HepG2 (cell line): ENCODE results near the gene FAM170B. TPM values are rescaled to one million over a fixed set of nuclear protein-coding genes. Genes with fewer than 3 reads are reported as not detected.

Source experiments
- CBX2 ChIP-seq, 2 experiments: fragments of 200-600 bp in 1 of 2; sonication (generic); formaldehyde crosslinking in 1 of 2; IDR thresholded peaks; 2 replicates each; pipeline versions ENCODE4 v1.7.0 to v1.8.1; 2018 to 2022; ENCODE audit warnings: low read depth in 2 of 2, low read length in 1 of 2, mild to moderate bottlenecking in 1 of 2, missing genetic modification reagents in 1 of 2
- CENPX ChIP-seq: sonication (generic); formaldehyde crosslinking; IDR thresholded peaks from 2 replicates; pipeline ENCODE4 v1.9.0; 2021; ENCODE audit warnings: mild to moderate bottlenecking, missing genetic modification reagents, moderate library complexity
- FOXO1 ChIP-seq: sonication (generic); formaldehyde crosslinking; IDR thresholded peaks from 2 replicates; pipeline ENCODE4 v1.4.0; 2020; ENCODE audit warnings: missing genetic modification reagents
- KLF15 ChIP-seq: sonication (generic); formaldehyde crosslinking; IDR thresholded peaks from 2 replicates; pipeline ENCODE4 v1.8.1; 2023; ENCODE audit warnings: borderline replicate concordance, mild to moderate bottlenecking, inconsistent platforms, missing genetic modification reagents, mixed read lengths
- ZNF326 ChIP-seq: sonication (generic); formaldehyde crosslinking; IDR thresholded peaks from 2 replicates; pipeline ENCODE4 v1.4.0; 2020; ENCODE audit warnings: missing genetic modification reagents, borderline replicate concordance
- ZNF7 ChIP-seq: IDR thresholded peaks from 2 replicates; pipeline ENCODE4 v1.6.1; 2016; ENCODE audit warnings: missing biosample characterization, missing genetic modification reagents
- polyA plus RNA-seq, 8 experiments: library from polyadenylated mRNA; depleted of rRNA in 3 of 8; stranded (reverse) in 7 of 8; unstranded in 1 of 8; fragments of >200 nt; fragmentation: Illumina TruSeq in 4 of 8; extraction: Trizol in 4 of 8; gene quantifications; 2 replicates each; pipeline versions ENCODE4 v1.2.1 to v1.2.3, GENCODE V29; 2011 to 2016; ENCODE audit warnings: low read depth in 4 of 8, missing spikeins in 1 of 8, mixed read lengths in 1 of 8; ENCODE audit not compliant: insufficient read depth in 1 of 8
- total RNA-seq, 5 experiments: library from RNA; depleted of rRNA; stranded (reverse); fragments of >200 nt; fragmentation: Illumina TruSeq; extraction: Trizol; gene quantifications; 2 replicates each; pipeline ENCODE4 v1.2.3, GENCODE V29; 2016; ENCODE audit warnings: low read depth in 1 of 5
- TF ChIP-seq, protein P1 (sequence below), 2 experiments: IDR thresholded peaks; 2 replicates each; pipeline ENCODE4 v1.6.1; 2011 to 2012; ENCODE audit warnings: low read length in 2 of 2, borderline replicate concordance in 1 of 2, low read depth in 1 of 2, mild to moderate bottlenecking in 1 of 2, moderate library complexity in 1 of 2
- TF ChIP-seq, protein P2 (sequence below): IDR thresholded peaks from 2 replicates; pipeline ENCODE4 v1.6.1; 2016; ENCODE audit warnings: mild to moderate bottlenecking
- TF ChIP-seq, protein P3 (sequence below): sonication (generic); formaldehyde crosslinking; IDR thresholded peaks from 2 replicates; pipeline ENCODE4 v1.4.0; 2020; ENCODE audit warnings: mild to moderate bottlenecking, missing genetic modification reagents

Gene FAM170B
- total and polyA plus RNA-seq, 2 of the 13 experiments (the other 11 are each of a cell fraction or from before 2014, with no cell fraction given) = not detected

DNA sequence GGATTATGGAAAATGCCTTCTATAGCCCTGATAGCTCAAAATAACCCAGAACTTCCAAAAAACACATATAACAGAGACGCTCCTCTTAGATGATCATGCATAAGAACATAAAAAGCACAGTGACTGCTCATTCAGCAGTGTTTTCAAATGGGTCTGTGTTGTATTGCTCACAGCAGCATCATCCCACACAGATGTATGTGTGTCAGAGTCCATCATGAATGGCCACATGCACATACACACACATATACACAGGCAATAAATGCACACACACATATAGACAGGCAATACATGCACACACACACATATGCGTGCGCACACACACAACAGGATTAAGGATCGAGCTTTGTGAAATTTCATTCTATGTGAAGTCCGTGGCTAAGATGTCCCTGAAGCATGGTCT, 28.2 kb upstream of the FAM170B start (continued):
- TF ChIP-seq, protein P1, sequence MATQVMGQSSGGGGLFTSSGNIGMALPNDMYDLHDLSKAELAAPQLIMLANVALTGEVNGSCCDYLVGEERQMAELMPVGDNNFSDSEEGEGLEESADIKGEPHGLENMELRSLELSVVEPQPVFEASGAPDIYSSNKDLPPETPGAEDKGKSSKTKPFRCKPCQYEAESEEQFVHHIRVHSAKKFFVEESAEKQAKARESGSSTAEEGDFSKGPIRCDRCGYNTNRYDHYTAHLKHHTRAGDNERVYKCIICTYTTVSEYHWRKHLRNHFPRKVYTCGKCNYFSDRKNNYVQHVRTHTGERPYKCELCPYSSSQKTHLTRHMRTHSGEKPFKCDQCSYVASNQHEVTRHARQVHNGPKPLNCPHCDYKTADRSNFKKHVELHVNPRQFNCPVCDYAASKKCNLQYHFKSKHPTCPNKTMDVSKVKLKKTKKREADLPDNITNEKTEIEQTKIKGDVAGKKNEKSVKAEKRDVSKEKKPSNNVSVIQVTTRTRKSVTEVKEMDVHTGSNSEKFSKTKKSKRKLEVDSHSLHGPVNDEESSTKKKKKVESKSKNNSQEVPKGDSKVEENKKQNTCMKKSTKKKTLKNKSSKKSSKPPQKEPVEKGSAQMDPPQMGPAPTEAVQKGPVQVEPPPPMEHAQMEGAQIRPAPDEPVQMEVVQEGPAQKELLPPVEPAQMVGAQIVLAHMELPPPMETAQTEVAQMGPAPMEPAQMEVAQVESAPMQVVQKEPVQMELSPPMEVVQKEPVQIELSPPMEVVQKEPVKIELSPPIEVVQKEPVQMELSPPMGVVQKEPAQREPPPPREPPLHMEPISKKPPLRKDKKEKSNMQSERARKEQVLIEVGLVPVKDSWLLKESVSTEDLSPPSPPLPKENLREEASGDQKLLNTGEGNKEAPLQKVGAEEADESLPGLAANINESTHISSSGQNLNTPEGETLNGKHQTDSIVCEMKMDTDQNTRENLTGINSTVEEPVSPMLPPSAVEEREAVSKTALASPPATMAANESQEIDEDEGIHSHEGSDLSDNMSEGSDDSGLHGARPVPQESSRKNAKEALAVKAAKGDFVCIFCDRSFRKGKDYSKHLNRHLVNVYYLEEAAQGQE (IDR thresholded peaks at IDR 0.05; ENCODE audit: borderline replicate concordance in 1 of 2, low read depth in 1 of 2, low read length in 2 of 2) = no peak
- TF ChIP-seq CBX2 (IDR thresholded peaks at IDR 0.05; ENCODE audit: low read depth, low read length) = no peak
- TF ChIP-seq CBX2 (CRISPR knock-in tag; IDR thresholded peaks at IDR 0.05; ENCODE audit: low read depth) = no peak
- no peak for TF ChIP-seq CENPX
- no peak for TF ChIP-seq ZNF326 (CRISPR knock-in tag)
- no peak for TF ChIP-seq FOXO1 (CRISPR knock-in tag)
- TF ChIP-seq ZNF7 (CRISPR knock-in tag) = no peak
- TF ChIP-seq, protein P2, sequence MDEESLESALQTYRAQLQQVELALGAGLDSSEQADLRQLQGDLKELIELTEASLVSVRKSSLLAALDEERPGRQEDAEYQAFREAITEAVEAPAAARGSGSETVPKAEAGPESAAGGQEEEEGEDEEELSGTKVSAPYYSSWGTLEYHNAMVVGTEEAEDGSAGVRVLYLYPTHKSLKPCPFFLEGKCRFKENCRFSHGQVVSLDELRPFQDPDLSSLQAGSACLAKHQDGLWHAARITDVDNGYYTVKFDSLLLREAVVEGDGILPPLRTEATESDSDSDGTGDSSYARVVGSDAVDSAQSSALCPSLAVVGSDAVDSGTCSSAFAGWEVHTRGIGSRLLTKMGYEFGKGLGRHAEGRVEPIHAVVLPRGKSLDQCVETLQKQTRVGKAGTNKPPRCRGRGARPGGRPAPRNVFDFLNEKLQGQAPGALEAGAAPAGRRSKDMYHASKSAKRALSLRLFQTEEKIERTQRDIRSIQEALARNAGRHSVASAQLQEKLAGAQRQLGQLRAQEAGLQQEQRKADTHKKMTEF (CRISPR knock-in tag) = no peak
- no peak for TF ChIP-seq KLF15 (CRISPR knock-in tag)
- TF ChIP-seq, protein P3, sequence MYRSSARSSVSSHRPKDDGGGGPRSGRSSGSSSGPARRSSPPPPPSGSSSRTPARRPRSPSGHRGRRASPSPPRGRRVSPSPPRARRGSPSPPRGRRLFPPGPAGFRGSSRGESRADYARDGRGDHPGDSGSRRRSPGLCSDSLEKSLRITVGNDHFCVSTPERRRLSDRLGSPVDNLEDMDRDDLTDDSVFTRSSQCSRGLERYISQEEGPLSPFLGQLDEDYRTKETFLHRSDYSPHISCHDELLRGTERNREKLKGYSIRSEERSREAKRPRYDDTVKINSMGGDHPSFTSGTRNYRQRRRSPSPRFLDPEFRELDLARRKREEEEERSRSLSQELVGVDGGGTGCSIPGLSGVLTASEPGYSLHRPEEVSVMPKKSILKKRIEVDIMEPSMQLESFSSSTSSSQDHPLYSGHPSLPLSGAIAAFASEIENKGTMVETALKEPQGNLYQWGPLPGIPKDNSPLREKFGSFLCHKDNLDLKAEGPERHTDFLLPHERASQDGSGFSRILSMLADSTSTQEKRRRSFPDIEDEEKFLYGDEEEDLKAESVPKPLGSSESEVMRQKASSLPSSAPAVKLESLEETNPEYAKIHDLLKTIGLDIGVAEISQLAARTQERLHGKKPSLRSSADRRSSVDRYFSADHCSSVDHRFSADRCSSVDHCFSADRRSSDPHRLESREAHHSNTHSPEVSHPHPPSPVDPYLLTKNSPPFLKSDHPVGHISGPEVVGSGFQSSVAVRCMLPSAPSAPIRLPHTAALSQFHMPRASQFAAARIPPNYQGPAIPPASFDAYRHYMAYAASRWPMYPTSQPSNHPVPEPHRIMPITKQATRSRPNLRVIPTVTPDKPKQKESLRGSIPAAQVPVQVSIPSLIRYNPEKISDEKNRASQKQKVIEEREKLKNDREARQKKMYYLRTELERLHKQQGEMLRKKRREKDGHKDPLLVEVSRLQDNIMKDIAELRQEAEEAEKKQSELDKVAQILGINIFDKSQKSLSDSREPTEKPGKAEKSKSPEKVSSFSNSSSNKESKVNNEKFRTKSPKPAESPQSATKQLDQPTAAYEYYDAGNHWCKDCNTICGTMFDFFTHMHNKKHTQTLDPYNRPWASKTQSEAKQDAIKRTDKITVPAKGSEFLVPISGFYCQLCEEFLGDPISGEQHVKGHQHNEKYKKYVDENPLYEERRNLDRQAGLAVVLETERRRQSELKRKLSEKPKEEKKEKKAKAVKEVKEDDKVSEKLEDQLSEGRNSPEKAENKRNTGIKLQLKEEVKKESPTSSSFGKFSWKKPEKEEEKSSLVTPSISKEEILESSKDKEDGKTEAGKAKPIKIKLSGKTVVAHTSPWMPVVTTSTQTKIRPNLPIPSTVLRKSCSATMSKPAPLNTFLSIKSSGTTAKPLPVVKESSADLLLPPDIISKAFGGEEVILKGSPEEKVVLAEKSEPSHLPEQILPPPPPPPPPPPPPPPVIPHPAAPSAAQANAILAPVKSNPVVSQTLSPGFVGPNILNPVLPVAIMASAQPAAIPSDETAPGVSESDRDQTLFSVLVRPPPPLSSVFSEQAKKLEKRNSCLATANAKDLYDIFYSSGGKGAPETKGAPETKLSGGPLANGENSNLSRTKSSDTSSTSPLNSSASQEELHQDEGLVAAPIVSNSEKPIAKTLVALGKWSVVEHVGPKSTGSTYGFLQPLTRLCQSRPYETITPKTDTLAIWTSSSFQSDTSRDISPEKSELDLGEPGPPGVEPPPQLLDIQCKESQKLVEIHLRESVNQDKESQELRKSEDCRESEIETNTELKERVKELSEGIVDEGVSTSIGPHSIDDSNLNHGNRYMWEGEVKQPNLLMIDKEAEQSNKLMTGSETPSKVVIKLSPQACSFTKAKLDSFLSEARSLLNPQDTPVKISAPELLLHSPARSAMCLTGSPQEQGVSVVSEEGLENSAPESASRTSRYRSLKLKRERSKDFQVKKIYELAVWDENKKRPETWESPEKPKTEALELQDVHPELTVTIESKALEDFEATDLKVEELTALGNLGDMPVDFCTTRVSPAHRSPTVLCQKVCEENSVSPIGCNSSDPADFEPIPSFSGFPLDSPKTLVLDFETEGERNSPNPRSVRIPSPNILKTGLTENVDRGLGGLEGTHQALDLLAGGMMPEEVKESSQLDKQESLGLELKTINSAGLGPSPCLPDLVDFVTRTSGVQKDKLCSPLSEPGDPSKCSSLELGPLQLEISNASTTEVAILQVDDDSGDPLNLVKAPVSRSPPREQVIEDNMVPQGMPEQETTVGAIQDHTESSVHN (CRISPR knock-in tag) = no peak
